Colonic mucosa (tissue), 4 donors: ENCODE results near the gene GPR25. TPM values are rescaled to one million over a fixed set of nuclear protein-coding genes. Genes with fewer than 3 reads are reported as not detected.

Experiments
- DNase-seq: peaks from one replicate; pipeline ENCODE4 v3.0.0-alpha.2; 2020
- H3K27ac ChIP-seq: fragments of 200-600 bp; one replicate; pipeline ENCODE4 v1.8.0; 2021
- H3K27me3 ChIP-seq: fragments of 200-600 bp; one replicate; pipeline ENCODE4 v1.8.0; 2021
- H3K36me3 ChIP-seq: fragments of 200-600 bp; one replicate; pipeline ENCODE4 v1.8.0; 2021
- H3K4me1 ChIP-seq: fragments of 200-600 bp; one replicate; pipeline ENCODE4 v1.8.0; 2021; ENCODE audit warnings: mild to moderate bottlenecking
- H3K4me3 ChIP-seq: fragments of 200-600 bp; one replicate; pipeline ENCODE4 v1.8.0; 2021
- H3K9ac ChIP-seq, 2 donors: one replicate each; pipeline ENCODE4 v1.7.0; 2013; ENCODE audit warnings: control low read depth in 2 of 2, low read depth in 2 of 2, low read length in 2 of 2
- H3K9me3 ChIP-seq: fragments of 200-600 bp; one replicate; pipeline ENCODE4 v1.8.0; 2021
- intact Hi-C: fragments of 100-400 bp; cut with DNase I; formaldehyde crosslinking; loops from one replicate; pipeline ENCODE4 v1.14.1; 2022
- total RNA-seq, 2 donors: library from RNA; stranded (reverse); fragmentation: NEBNext Ultra II Directional in 1 of 2; extraction: Animal tissue kit (Norgen Biotek cat#: 25700) in 1 of 2; gene quantifications; one replicate each; pipeline ENCODE4 v1.2.1, GENCODE V29; 2021
- TF ChIP-seq, protein P1 (sequence below): fragments of 200-600 bp; IDR thresholded peaks from one replicate; pipeline ENCODE4 v1.8.0; 2022; ENCODE audit warnings: antibody characterized with exemption, mild to moderate bottlenecking
- donor health status: healthy.
- donor health status: DM: no; HTN: no; CAD: no.
- donor health status: DM: no; HTN: no; CAD: no.

GPR25 gene, protein sequence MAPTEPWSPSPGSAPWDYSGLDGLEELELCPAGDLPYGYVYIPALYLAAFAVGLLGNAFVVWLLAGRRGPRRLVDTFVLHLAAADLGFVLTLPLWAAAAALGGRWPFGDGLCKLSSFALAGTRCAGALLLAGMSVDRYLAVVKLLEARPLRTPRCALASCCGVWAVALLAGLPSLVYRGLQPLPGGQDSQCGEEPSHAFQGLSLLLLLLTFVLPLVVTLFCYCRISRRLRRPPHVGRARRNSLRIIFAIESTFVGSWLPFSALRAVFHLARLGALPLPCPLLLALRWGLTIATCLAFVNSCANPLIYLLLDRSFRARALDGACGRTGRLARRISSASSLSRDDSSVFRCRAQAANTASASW
- total RNA-seq, result under 1 TPM; 0.19 to 0.27 TPM

DNA sequence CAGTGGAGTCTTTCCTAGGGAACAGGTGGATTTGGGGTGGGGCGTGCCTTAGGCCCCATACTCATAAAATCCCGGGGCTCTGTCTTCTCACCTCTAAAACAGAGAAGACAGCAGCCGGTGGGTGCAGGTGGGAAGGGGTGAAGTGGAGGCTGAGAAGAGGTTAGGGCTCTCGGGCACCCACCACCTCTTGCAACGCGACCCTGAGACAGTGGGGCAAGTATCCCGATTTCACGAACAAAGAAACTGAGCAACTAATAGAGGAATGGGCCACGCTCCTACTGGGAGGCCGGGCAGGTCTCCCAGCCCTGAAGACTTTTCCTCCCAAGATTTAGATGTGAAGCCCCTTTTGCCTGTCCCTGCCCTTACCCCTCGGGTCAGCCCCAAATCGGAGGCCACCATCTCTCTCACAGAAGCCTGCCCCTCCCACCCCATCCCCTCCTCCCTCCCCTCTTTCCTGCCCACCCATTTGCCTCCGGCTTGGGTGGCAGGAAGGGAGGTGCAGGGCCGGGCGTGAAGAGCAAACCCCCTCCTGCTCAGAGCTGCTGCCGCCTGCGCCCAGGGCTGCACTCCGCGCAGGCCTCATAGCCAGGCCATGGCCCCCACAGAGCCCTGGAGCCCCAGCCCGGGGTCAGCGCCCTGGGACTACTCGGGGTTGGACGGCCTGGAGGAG, at the start of gene GPR25:
GPR25 (plus strand) TSS at position 536 of the 670 bp plus-strand sequence; CDS start at position 593, 57 bp downstream.
- H3K27ac ChIP-seq, result no peak within 1 kb of the TSS
- intact Hi-C loops, result no loop called here
- TF ChIP-seq, protein P1, sequence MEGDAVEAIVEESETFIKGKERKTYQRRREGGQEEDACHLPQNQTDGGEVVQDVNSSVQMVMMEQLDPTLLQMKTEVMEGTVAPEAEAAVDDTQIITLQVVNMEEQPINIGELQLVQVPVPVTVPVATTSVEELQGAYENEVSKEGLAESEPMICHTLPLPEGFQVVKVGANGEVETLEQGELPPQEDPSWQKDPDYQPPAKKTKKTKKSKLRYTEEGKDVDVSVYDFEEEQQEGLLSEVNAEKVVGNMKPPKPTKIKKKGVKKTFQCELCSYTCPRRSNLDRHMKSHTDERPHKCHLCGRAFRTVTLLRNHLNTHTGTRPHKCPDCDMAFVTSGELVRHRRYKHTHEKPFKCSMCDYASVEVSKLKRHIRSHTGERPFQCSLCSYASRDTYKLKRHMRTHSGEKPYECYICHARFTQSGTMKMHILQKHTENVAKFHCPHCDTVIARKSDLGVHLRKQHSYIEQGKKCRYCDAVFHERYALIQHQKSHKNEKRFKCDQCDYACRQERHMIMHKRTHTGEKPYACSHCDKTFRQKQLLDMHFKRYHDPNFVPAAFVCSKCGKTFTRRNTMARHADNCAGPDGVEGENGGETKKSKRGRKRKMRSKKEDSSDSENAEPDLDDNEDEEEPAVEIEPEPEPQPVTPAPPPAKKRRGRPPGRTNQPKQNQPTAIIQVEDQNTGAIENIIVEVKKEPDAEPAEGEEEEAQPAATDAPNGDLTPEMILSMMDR, result no peak

DNA sequence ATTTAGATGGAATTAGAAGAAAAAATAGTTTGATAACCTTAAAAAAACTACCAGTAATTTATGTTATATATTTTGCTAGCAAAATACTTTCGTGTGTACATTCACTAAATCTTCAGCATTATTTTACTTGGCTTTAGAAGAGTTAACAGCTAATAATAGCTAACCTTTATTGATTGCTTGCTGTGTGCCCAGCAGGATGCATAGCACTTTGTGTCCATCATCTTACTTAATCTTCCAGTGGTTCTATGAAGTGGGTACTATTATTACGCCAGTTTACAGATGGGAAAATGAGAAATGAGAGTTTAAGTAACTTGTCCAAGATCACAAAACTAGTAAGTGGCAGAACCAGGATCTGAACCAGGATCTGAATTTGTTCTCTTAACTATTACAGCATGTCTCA, 41.7 kb upstream of the GPR25 start:
- H3K4me1 ChIP-seq, result no peaks in the 10 kb centered on the region
- no peaks in the 10 kb centered on the region for H3K9me3 ChIP-seq
- TF ChIP-seq, protein P1, result no peak
- no peaks in the 10 kb centered on the region for H3K36me3 ChIP-seq
- no peak for DNase-seq
- H3K4me3 ChIP-seq, result no peak overlapping the region
- H3K27ac ChIP-seq, result no peak overlapping the region
- no peak overlapping the region for H3K9ac ChIP-seq
- intact Hi-C loops, result loop anchor here (10.0 kb wide), 1 partner anchor 206 kb away; the partner anchor contains the start of gene KIF14
- no peaks in the 10 kb centered on the region for H3K27me3 ChIP-seq

More for the DNA sequence above, at the start of gene GPR25:
- peaks cover 23% of the 10 kb centered on the region for H3K27me3 ChIP-seq
- DNase-seq, result no peak
- H3K9me3 ChIP-seq, result no peaks in the 10 kb centered on the region
- H3K9ac ChIP-seq, result peak within 1 kb of the TSS; percentile 12
- H3K36me3 ChIP-seq, result no peaks in the 10 kb centered on the region
- H3K4me1 ChIP-seq, result peaks cover 8% of the 10 kb centered on the region
- H3K4me3 ChIP-seq, result peak within 1 kb of the TSS; percentile 24

DNA sequence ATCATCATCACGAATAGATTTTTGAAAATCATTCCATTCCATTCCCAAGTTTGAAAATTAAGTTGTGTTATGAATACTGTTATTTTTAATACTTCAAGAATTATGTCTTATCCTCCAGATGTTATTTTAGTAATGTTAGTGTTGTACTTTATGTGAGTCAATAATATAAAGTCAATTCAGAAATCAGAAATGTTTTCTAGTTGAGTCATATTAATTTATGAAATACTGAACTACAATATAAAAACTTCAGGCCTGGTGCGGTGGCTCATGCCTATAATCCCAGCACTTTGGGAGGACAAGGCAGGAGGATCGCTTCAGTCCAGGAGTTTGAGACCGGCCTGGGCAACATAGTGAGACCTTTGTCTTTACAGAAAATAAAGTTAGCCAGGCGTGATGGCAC, 38.4 kb upstream of the GPR25 start:
- intact Hi-C loops, result loop anchor here (10.0 kb wide), 1 partner anchor 210 kb away; the partner anchor contains the start of gene KIF14
- H3K9ac ChIP-seq, result no peak overlapping the region
- H3K27ac ChIP-seq, result no peak overlapping the region
- H3K9me3 ChIP-seq, result no peaks in the 10 kb centered on the region
- TF ChIP-seq, protein P1, result no peak
- no peaks in the 10 kb centered on the region for H3K36me3 ChIP-seq
- H3K4me1 ChIP-seq, result no peaks in the 10 kb centered on the region
- H3K27me3 ChIP-seq, result no peaks in the 10 kb centered on the region
- no peak for DNase-seq
- H3K4me3 ChIP-seq, result no peak overlapping the region

DNA sequence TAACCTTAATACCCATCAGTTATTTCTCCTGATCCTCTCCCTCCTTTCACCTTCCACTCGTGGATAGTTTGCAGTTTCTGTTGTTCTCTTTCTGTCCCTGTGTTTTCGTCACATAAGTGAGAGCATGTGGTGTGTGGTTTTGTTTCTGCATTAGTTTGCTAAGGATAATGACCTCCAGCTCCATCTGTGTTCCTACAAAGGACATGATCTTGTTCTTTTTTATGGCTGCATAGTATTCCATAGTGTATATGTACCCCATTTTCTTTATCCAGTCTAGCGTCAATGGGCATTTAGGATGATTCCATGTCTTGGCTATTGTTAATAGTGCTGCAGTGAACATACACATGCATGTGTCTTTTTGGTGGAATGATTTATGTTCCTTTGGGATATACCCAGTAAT, 36.6 kb upstream of the GPR25 start:
- Histone ChIP-seq H3K4me3 (no peak overlapping the region), H3K9me3 (no peaks in the 10 kb centered on the region), H3K9ac (no peak overlapping the region), H3K4me1 (no peaks in the 10 kb centered on the region), H3K27ac (no peak overlapping the region), H3K27me3 (no peaks in the 10 kb centered on the region), H3K36me3 (no peaks in the 10 kb centered on the region)
- no peak for DNase-seq
- TF ChIP-seq, protein P1, result no peak
- intact Hi-C loops, result loop anchor here (10.0 kb wide), 1 partner anchor 211 kb away; the partner anchor contains the start of gene KIF14

DNA sequence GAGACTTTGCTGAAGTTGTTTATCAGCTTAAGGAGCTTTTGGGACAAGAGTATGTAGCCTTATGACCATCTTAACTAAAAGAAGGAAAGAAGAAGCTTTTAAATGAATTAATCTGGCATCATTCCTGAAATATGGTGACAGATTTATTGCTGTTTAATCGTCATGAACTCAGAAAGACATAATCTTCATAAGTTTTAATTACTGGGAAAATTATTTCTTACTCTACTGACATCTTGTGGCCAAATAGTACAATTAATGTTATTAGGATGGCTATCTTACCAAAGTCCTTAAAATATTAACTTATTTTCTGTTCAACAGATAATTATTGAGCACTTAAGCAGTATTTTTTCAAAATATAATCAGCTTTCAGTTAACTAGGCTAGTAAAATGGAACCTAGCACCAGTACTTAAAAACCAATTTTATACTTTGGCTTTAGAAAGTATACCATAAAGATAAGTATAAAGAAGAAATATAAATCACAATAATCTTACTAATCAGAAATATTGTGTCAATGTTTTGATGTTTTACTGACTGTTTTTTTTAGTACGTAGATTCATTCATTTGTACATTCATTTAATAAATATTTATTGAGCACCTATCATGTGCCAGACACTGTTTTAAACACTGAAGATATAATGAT, 34.7 kb upstream of the GPR25 start:
- no peak for DNase-seq
- no peaks in the 10 kb centered on the region for H3K4me1 ChIP-seq
- H3K27me3 ChIP-seq, result no peaks in the 10 kb centered on the region
- intact Hi-C loops, result loop anchor here (10.0 kb wide), 1 partner anchor 213 kb away; the partner anchor contains the start of gene KIF14
- no peak overlapping the region for H3K9ac ChIP-seq
- no peak overlapping the region for H3K4me3 ChIP-seq
- no peaks in the 10 kb centered on the region for H3K9me3 ChIP-seq
- no peak overlapping the region for H3K27ac ChIP-seq
- no peaks in the 10 kb centered on the region for H3K36me3 ChIP-seq
- TF ChIP-seq, protein P1, result peak; percentile 39
